B cell (primary cell): ENCODE results near the gene KIAA0232.

Source experiments
- EZH2 ChIP-seq: IDR thresholded peaks from 2 replicates; pipeline ENCODE4 v1.6.1; 2012; ENCODE audit warnings: borderline replicate concordance, low read depth, mild to moderate bottlenecking, moderate library complexity, low read length; ENCODE audit not compliant: insufficient read depth, poor library complexity, severe bottlenecking
- TF ChIP-seq, protein P1 (sequence below): fragments of 200-600 bp; IDR thresholded peaks from one replicate; pipeline ENCODE4 v1.8.0; 2022; ENCODE audit warnings: antibody characterized with exemption, mild to moderate bottlenecking

DNA sequence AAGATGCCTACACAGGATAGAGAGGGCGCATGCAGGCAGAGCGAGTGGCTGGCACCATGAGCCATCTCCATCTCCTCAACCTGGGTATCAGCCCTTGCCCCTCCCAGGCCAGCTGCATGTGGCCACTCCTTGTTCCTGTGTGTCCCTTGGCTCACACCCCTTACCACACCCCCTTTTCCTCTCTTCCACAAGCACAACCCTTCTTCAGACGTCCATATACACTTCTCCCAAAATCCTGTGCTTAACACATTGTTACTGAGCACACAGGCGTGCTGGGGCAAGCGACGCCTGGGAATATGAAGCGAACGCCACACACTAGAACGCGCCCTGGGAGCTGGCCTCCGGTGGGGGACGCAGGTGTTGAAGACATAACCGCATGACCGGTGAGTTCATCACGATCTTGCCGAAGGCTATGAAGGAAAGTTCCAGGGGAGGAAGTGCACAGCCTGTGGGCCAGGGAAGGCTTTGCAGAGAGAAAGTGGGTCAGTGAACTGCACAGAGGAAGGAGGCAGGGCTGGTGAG lies 19.1 kb upstream of the KIAA0232 start:
- TF ChIP-seq, protein P1, sequence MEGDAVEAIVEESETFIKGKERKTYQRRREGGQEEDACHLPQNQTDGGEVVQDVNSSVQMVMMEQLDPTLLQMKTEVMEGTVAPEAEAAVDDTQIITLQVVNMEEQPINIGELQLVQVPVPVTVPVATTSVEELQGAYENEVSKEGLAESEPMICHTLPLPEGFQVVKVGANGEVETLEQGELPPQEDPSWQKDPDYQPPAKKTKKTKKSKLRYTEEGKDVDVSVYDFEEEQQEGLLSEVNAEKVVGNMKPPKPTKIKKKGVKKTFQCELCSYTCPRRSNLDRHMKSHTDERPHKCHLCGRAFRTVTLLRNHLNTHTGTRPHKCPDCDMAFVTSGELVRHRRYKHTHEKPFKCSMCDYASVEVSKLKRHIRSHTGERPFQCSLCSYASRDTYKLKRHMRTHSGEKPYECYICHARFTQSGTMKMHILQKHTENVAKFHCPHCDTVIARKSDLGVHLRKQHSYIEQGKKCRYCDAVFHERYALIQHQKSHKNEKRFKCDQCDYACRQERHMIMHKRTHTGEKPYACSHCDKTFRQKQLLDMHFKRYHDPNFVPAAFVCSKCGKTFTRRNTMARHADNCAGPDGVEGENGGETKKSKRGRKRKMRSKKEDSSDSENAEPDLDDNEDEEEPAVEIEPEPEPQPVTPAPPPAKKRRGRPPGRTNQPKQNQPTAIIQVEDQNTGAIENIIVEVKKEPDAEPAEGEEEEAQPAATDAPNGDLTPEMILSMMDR = no peak
- no peak for TF ChIP-seq EZH2
